GM21390 (cell line): ENCODE results near the gene WDR48.
"Not testable (repeated sequence)": the region's sequence is repeated elsewhere in the genome, so short reads cannot be mapped to it uniquely, and the experiment has no call there.

Source experiments
- ATAC-seq: cut with Tn5 transposase; IDR thresholded peaks from one replicate; pipeline ENCODE4 v1.9.1; 2021; ENCODE audit not compliant: unreplicated experiment

Gene WDR48

GRCh38 chr3:39051649-39052561, at the start of gene WDR48, which contains the start of gene SCN11A:
Gene WDR48, plus strand, starts transcription at chr3:39052016. Its CDS starts 10 bp downstream, at chr3:39052026.
Gene SCN11A, minus strand, starts transcription at chr3:39051944. Its CDS starts 101,582 bp downstream, at chr3:38950362.
- ATAC-seq: peak; percentile 99

GRCh38 chr3:39005295-39005694, 46.5 kb upstream of the WDR48 start:
- no peak for ATAC-seq

GRCh38 chr3:39011191-39011736, 40.6 kb upstream of the WDR48 start:
- no peak for ATAC-seq

GRCh38 chr3:39013289-39013688, 38.5 kb upstream of the WDR48 start:
- no peak for ATAC-seq

GRCh38 chr3:39013921-39014509, 37.8 kb upstream of the WDR48 start:
- ATAC-seq: no peak

- no peak for ATAC-seq
Measured at GRCh38 chr3:39015418-39015817, 36.4 kb upstream of the WDR48 start.

- no peak for ATAC-seq
Measured at GRCh38 chr3:39019299-39019698, 32.5 kb upstream of the WDR48 start.

- no peak for ATAC-seq
Measured at GRCh38 chr3:39021029-39021428, 30.8 kb upstream of the WDR48 start.

GRCh38 chr3:39021465-39022285, 30.1 kb upstream of the WDR48 start:
- no peak for ATAC-seq

- no peak for ATAC-seq
Measured at GRCh38 chr3:39022286-39022630, 29.6 kb upstream of the WDR48 start.

- ATAC-seq: no peak
Measured at GRCh38 chr3:39024497-39024896, 27.3 kb upstream of the WDR48 start.

GRCh38 chr3:39025222-39025970, 26.4 kb upstream of the WDR48 start:
- no peak for ATAC-seq

GRCh38 chr3:39028546-39028945, 23.3 kb upstream of the WDR48 start:
- no peak for ATAC-seq

- no peak for ATAC-seq
Measured at GRCh38 chr3:39029556-39029955, 22.3 kb upstream of the WDR48 start.

GRCh38 chr3:39038165-39038564, 13.7 kb upstream of the WDR48 start:
- no peak for ATAC-seq

GRCh38 chr3:39050029-39050428, 1.8 kb upstream of the WDR48 start:
- ATAC-seq: no peak

- no peak for ATAC-seq
Measured at GRCh38 chr3:39052583-39052982, 767 bp downstream of the WDR48 start.

- ATAC-seq: no peak
Measured at GRCh38 chr3:39053696-39054095, 1.9 kb downstream of the WDR48 start.

GRCh38 chr3:39056151-39056550, 4.3 kb downstream of the WDR48 start:
- no peak for ATAC-seq

- ATAC-seq: not testable (repeated sequence)
Measured at GRCh38 chr3:39061228-39061627, 9.4 kb downstream of the WDR48 start.
